NCI-H128 (cell line): ENCODE data around the gene TTC38.

ENCODE experiments used
- DNase-seq: peaks from one replicate; lab custom pipeline; 2025; ENCODE audit not compliant: unreplicated experiment; lab: John Stamatoyannopoulos, UW

TTC38 gene

DNA sequence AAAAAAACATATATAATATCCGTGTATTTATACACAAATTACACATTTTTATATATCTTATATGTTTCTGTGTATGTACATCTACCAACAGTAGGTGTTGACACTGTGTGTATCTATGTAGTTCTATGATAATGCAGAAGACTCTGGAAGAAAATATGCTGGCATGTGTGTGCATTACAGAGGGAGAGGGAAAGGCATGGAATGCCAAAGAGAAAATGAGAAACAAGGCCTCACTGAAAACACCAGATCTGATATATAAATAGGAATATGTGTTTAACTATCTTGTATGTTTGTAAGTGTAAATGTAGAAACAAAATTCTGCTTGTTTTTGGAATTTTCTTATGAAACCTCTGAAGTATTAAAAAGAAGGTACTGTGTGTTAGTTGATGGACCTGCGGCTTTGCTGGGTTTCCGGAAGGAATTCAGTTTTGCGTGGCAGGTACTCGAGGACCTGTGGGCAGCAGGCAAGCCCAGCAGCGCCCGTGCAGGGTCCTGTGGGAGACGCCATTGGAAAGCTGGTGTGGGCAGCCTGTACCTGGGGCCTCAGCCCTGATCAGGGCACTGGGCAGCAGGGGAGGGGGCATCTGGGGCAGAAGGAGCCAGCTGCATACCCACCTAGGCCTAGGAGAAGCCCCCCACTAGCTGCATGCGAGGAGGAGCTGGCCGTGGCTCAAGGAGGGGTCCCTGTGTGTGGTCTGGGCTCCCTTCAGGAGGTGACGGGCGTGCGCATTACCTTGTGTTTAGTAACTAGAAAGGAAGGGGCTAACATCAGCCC is 60.1 kb downstream of the TTC38 start:
- DNase-seq: no peak

DNA sequence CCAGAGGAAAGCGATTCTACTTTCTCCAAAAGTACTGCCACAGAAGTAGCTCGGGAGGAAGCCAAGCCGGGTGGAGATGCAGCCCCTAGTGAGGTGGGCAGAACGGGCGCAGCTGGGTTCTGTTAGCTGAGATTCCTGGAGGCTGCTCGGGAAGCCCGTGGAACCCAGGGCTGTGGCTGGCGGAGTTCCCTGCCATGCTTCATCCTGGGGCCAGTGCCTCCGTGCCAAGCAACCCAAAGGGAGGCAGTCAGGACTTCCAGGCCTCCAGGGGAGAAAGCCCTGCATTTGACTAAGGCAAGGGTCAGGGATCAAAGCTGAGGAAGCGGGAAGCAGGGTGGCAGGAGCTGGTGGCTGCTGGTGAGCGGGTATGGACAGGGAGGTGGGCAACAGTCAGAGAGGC is 61.0 kb downstream of the TTC38 start:
- DNase-seq: no peak

DNA sequence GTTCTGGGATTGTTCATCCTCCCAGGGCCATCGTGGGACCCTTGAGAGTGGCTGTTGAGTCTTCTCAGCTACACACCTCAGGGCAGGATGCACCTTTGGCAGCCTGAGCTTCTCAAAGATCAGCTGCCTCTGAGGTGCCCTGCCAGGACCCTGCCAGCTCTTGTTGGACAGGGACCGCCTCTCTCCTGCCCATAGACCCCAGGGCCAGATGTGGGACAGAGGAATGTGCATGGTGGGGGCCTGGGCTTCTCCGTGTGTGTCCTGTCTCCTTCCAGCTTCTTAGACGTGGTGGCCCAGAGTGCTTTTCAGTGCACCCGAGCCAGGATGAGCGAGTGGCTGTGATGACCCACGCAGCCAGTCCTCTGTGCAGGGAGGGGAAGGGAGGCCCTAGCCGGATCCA is 61.8 kb downstream of the TTC38 start:
- DNase-seq: no peak

DNA sequence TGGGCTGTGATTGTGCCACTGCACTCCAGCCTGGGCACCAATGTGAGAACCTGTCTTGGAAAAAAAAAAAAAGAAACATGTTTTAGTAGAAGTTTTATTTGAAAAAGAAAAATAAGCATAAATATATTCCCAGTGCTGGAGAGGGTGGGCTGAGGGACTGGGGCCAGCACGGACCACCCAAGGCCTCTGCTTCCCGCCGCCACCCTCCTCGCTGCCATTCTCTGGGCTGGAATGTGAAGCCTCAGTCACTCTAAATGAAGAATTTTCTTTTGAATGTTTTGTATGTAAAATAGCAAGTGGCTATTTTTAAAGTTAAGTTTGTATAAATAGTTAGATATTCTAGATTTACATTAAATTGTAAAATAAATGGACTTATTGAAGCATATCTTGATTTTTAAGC is 62.6 kb downstream of the TTC38 start:
- DNase-seq: no peak

DNA sequence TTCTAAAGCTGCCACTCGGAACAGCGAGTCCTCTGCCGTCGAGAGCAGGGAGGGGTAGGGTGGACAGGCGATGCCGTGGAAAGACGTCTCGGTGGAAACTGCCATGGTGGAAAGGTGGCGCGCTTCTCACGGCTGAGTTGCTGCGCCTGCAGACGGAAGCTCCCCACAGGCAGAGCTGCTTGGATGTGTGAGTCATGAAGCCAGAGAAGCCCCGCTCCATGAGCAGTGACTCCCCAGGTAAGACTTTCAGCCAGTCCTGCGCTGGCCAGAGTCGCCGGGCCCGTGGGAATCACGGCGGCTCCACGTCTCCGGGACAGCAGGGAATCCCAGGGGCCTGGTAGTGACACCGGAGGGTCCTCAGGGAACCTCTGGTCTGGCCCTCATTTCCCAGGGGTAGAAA is 63.7 kb downstream of the TTC38 start:
- no peak for DNase-seq

DNA sequence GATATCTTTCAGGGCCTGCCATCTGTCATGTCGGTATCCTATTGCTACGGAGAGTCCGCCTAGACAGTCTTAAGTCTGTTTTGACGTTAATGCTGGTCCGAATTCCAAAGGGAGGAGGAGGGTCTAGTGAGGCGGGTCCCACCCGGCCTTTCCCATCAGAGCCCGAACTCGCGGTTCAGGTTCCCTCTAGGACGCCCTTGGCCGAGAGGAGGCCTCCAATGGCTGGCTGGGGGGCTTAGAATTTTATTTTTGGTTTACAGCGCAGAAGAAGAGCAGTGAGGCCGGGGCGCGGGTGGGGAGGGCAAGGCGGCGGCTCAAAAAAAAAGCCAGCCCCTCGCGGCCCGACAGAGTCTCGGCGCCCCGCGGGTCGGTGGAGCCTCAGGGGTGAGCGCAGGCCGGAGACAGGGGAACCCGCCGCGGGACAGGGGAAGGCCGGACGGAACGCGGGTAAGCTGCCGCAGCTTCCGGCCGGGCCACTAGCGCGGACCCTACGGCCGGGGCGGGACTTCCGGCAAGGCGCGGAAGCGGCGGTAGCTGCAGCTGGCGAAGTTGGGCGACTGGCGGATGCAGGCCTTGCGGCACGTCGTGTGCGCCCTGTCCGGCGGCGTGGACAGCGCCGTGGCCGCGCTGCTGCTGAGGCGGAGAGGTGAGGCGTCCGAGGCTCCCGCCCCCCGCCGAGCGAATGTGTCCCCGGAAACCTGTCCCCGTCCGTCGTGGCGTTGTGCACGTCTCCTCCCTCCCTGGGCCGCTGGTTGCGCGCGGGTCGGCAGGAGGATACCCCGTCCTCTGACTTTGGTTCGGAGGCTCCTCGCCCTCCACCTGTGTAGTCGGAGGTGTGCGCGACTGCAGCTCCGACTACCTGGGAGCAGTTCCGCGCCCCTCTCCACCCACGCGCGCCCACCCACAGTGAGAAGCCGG is 67.7 kb downstream of the TTC38 start, which contains the start of gene TRMU:
TRMU (plus strand) TSS at position 514 of the 918 bp plus-strand sequence; CDS start at position 565, 51 bp downstream.
- DNase-seq: peak; percentile 9

DNA sequence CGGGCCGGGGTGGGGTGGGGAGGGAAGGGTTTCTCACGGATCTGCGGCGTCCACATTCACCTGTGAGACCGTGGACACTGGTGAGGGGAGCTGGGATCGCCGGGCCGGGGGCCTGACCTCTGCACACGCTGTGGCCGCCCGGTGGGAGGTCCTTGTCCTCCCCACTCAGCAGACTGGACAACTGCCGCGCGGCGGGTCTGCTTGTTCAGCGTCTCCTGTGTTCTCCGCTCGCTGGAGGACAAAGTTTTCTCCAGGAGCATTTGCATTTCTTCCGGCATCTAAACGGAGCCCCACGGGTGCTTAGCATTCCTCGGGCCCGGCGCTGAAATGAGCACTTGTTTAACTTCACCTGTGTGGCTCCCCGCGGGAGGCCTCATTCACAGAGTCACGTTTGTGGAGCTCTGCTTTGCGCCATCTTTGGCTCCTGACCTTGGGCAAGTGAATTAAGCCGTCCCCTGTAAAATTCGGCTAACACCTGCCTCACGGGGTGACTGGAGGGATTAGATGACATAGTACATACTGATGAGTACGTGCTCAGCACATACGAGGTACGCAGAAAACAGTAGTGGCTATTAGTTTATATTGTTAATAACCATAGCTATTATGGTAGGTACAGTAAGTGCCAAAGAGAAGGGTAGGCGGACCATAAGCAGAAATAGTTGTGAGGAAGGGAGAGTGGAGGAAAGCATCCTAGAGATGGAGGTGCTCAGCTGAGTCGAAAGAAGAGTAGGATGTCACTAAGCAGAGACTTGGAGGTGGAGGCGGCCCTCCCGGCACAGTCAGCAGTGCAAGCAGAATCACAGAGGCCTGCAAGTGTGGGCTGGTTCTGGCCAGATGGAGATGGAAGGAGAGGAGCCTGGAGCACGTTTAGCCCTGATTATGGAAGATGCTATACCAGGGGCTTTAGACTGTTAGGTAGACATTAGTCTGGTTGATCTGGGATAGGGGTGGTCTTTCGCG is 68.6 kb downstream of the TTC38 start:
- no peak for DNase-seq

DNA sequence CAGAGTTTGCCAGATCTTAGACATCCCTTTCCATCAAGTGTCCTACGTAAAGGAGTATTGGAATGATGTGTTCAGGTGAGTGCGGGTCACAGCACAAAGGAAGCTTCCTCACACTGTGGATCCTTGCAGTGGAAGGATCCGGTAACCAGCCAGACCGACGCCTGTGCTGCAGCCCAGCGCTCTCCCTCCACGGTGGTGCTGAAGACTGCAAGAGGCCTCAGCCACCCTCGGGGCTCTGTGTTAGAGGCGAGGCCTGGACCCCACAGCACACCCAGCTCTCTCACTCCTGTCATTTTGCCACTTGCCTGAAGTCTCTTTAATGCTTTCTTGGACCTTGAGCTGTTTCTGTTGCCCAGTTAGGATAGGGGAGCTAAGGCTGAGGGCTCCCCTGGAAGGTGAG is 70.1 kb downstream of the TTC38 start:
- no peak for DNase-seq

DNA sequence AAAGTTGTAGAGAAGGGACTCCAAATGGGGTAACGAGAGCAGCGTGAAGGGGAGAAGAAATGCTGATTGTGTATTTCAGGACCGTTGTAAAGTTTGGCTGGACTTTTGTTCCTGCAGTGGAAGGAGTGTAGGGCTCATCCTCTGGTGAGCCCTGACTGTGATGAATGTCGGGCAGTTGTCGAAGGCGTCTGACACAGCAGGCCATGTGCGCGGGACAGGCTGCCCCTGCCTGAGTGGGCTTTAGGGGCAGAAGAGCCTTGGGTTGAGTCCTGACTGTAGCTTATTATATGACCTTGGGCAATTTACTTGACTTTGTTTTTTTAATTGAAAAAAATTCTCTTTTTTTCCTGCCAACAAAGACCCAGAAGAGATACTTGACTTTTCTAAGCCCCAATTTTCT is 70.8 kb downstream of the TTC38 start:
- DNase-seq: no peak

DNA sequence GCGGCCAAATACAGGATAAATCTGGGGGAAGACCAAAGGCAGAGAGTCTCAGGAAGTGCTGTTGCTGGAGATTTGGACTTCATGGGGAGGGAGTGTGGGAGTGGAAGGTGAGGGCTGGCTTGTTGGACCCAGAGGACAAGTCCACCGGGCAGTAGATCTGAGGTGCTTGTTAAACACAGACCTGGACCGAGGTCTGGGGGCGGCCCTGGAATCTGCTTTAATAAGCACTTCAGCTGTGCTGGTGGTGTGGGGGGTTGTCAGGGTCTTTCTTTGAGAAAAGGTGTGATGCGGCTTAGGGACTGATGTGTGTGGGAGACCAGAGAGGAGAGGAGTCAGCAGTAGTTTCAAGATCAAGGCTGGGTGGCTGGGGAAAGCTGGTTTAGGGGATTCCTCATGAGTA is 72.1 kb downstream of the TTC38 start:
- DNase-seq: no peak

DNA sequence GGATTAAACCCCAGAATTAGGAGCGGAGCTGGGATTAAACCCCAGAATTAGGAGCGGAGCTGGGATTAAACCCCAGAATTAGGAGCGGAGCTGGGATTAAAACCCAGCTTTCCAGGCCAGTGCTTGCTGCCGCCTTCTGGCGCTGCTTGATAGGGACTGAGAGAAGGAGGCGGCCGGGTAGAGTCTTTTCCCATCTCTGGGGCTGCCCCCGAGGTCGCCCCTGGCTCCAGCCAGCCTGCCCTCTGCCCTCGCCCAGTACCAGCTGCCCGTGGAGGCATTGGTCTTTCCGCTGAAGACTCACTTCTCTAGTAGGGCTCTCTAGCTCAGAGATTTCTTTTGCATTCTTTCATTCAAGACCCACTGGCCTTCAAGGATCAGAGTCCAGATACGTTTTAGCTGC is 72.9 kb downstream of the TTC38 start:
- DNase-seq: no peak
